OCI-LY1 (cell line): ENCODE results near the gene CHST7.

Source experiments
- H2AFZ ChIP-seq: fragments of 200-600 bp; sonication (generic), shearing (Covaris generic); 2 replicates; pipeline ENCODE4 v1.6.0; 2014; ENCODE audit warnings: antibody characterized with exemption, mild to moderate bottlenecking, low read length
- H3F3A ChIP-seq: fragments of 200-600 bp; sonication (generic), shearing (Covaris generic); 2 replicates; pipeline ENCODE4 v1.6.0; 2014; ENCODE audit warnings: mild to moderate bottlenecking, antibody characterized with exemption, low read length, moderate library complexity; ENCODE audit not compliant: insufficient read depth
- H3K27ac ChIP-seq: fragments of 200-600 bp; sonication (generic); 2 replicates; pipeline ENCODE4 v1.5.1; 2014; ENCODE audit warnings: low read length, mixed run types, mild to moderate bottlenecking, low read depth; ENCODE audit not compliant: poor library complexity, severe bottlenecking
- H3K27me3 ChIP-seq: fragments of 200-600 bp; sonication (generic); 2 replicates; pipeline ENCODE4 v1.6.0; 2014; ENCODE audit warnings: antibody characterized with exemption, mild to moderate bottlenecking, low read length, moderate library complexity; ENCODE audit not compliant: insufficient read depth
- H3K36me3 ChIP-seq: fragments of 200-600 bp; sonication (generic); 2 replicates; pipeline ENCODE4 v1.6.1; 2014; ENCODE audit warnings: mild to moderate bottlenecking, antibody characterized with exemption, low read length, moderate library complexity, mixed read lengths; ENCODE audit not compliant: insufficient read depth
- H3K4me1 ChIP-seq: fragments of 200-600 bp; sonication (generic); 2 replicates; pipeline ENCODE4 v1.5.1; 2014; ENCODE audit warnings: mild to moderate bottlenecking, low read length, moderate library complexity; ENCODE audit not compliant: insufficient read depth, severe bottlenecking
- H3K4me2 ChIP-seq: fragments of 200-600 bp; sonication (generic), shearing (Covaris generic); 2 replicates; pipeline ENCODE4 v1.6.1; 2014; ENCODE audit warnings: low read length
- H3K4me3 ChIP-seq: fragments of 200-600 bp; sonication (generic); 2 replicates; pipeline ENCODE4 v1.5.1; 2014; ENCODE audit warnings: low read length, low read depth, mild to moderate bottlenecking, mixed read lengths; ENCODE audit not compliant: poor library complexity, severe bottlenecking
- H3K79me2 ChIP-seq: fragments of 200-600 bp; shearing (Covaris generic); 2 replicates; pipeline ENCODE4 v1.6.1; 2016; ENCODE audit warnings: mixed run types, low read length, mixed read lengths; ENCODE audit not compliant: insufficient read depth
- H3K9ac ChIP-seq: fragments of 200-600 bp; sonication (generic), shearing (Covaris generic); 2 replicates; pipeline ENCODE4 v1.6.1; 2014; ENCODE audit warnings: mild to moderate bottlenecking, low read length, mixed read lengths
- H3K9me2 ChIP-seq: fragments of 200-600 bp; sonication (generic), shearing (Covaris generic); 2 replicates; pipeline ENCODE4 v1.6.1; 2014; ENCODE audit warnings: low read depth, mild to moderate bottlenecking, low read length, mixed read lengths
- H3K9me3 ChIP-seq: fragments of 200-600 bp; shearing (Covaris generic); 2 replicates; pipeline ENCODE4 v1.6.1; 2014; ENCODE audit warnings: low read length, mixed read lengths
- H4K20me1 ChIP-seq: fragments of 200-600 bp; sonication (generic), shearing (Covaris generic); 2 replicates; pipeline ENCODE4 v1.6.0; 2016; ENCODE audit warnings: mild to moderate bottlenecking, low read length; ENCODE audit not compliant: insufficient read depth
- EZH2 ChIP-seq: fragments of 200-600 bp; sonication (generic), shearing (Covaris generic); IDR thresholded peaks from 2 replicates; pipeline ENCODE4 v1.8.0; 2017; ENCODE audit warnings: borderline replicate concordance, mixed run types, mild to moderate bottlenecking, antibody characterized with exemption, low read length, moderate library complexity, mixed read lengths
- TF ChIP-seq, protein P1 (sequence below): fragments of 200-600 bp; sonication (generic), shearing (Covaris generic); IDR thresholded peaks from 2 replicates; pipeline ENCODE4 v1.5.1; 2017; ENCODE audit warnings: mild to moderate bottlenecking, antibody characterized with exemption, low read length, moderate library complexity, mixed read lengths

The CHST7 gene

DNA sequence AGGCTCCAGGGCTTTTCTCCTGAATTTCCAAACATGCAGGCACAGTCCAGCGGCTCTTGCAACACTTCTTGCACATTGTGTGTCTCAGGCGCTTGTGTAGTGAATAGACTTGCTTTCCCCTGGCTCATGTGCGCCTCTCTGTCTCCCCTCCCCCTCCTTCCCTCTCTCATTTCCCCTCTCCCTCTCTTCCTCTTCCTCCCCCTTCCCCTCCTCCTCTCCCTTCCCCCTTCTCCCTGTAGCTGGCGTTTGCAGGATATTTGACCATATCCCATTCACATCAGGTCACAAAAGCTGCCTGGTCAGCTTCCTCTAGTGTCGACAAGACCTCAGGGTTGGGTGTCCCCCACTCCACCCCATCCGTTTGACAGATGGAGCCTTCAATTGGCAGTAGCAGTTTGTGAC is 2.4 kb downstream of the CHST7 start:
- Histone ChIP-seq H3K36me3 (peaks cover 5% of the 10 kb centered on the region; the same call in 1 of the 2 replicates), H3K79me2 (peaks cover 3% of the 10 kb centered on the region; the same call in 1 of the 2 replicates), H3K9me3 (no peaks in the 10 kb centered on the region), H3K9ac (peak overlapping the region; percentile 76; the same call in 1 of the 2 replicates), H3K4me3 (peak overlapping the region; percentile 84), H3K4me1 (peaks cover 48% of the 10 kb centered on the region), H3K4me2 (peak overlapping the region; percentile 83), H3K27me3 (no peaks in the 10 kb centered on the region), H4K20me1 (no peaks in the 10 kb centered on the region), H3F3A (no peaks in the 10 kb centered on the region), H3K27ac (peak overlapping the region; percentile 37), H2AFZ (no peak overlapping the region), H3K9me2 (no peaks in the 10 kb centered on the region)
- no peak for TF ChIP-seq EZH2
- TF ChIP-seq, protein P1, sequence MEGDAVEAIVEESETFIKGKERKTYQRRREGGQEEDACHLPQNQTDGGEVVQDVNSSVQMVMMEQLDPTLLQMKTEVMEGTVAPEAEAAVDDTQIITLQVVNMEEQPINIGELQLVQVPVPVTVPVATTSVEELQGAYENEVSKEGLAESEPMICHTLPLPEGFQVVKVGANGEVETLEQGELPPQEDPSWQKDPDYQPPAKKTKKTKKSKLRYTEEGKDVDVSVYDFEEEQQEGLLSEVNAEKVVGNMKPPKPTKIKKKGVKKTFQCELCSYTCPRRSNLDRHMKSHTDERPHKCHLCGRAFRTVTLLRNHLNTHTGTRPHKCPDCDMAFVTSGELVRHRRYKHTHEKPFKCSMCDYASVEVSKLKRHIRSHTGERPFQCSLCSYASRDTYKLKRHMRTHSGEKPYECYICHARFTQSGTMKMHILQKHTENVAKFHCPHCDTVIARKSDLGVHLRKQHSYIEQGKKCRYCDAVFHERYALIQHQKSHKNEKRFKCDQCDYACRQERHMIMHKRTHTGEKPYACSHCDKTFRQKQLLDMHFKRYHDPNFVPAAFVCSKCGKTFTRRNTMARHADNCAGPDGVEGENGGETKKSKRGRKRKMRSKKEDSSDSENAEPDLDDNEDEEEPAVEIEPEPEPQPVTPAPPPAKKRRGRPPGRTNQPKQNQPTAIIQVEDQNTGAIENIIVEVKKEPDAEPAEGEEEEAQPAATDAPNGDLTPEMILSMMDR = no peak

DNA sequence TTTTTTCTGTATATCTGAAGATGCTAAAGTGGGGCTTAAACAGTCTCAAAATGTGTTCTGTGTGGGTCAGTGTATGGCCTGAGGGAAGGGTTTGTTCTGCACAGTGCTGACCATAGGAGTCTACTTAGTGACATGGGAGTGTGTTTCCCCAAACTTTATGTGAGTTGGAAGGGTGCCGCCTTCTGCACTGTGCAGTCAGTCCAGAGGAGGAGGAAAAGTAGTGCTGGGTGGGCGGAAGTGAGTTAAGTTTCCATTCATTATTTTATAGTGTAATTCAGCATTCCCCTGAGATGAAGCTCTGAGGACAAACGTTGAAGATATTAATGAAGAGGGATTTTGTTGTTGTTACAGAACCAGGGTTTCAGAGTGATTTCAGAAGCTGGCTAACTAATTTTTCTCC is 2.9 kb downstream of the CHST7 start:
- Histone ChIP-seq H3K4me1 (peaks cover 45% of the 10 kb centered on the region), H4K20me1 (no peaks in the 10 kb centered on the region), H3K9ac (peak overlapping the region; percentile 76; the same call in 1 of the 2 replicates), H3K4me3 (peak overlapping the region; percentile 84), H3K9me2 (no peaks in the 10 kb centered on the region), H3K9me3 (no peaks in the 10 kb centered on the region), H3K79me2 (peaks cover 3% of the 10 kb centered on the region; the same call in 1 of the 2 replicates), H3K27ac (peak overlapping the region; percentile 12), H2AFZ (no peak overlapping the region), H3F3A (no peaks in the 10 kb centered on the region), H3K36me3 (peaks cover 5% of the 10 kb centered on the region; the same call in 1 of the 2 replicates), H3K27me3 (no peaks in the 10 kb centered on the region), H3K4me2 (peak overlapping the region; percentile 83)
- TF ChIP-seq, protein P1 = no peak
- TF ChIP-seq EZH2 = no peak

DNA sequence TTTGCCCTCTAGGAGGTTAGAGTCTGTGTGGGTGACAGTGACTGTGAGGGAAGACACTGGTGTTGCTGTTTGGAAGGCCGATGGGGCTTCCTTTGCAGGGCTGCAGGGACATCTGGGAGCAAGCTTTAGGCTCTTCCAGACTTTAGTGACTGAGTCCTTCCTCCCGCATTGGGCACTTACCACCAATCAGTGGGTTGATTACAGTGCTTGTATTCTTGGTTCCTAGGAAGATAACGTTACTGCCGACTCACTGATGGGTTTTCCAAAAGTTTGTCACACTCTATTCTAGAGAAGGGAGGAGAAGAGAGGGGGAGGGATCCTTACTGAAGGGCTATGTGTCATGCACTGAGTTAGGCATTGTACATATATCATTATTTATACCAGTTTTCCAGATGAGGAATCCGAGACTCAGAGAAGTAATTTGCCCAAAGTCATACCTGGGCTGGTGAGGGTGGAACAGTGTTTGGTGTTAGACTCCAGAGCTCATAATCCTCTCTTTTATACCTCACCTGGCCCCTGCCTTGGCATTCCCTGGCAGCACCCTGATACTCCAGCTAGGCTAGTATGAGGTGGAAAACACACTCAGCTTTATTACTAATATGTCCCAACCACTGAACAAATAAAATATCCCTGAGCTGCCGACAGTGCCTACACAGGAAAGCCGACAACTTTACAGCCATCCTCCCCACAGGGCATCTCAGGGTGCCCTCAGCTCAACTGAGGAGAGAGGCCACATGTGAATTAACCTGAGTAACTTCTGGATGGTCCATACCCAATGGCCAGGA is 3.8 kb downstream of the CHST7 start:
- Histone ChIP-seq H3K27me3 (no peaks in the 10 kb centered on the region), H3K4me3 (peak overlapping the region; percentile 84), H3K9me3 (no peaks in the 10 kb centered on the region), H2AFZ (no peak overlapping the region), H3K4me1 (peaks cover 37% of the 10 kb centered on the region), H3K4me2 (peak overlapping the region; percentile 83; the same call in 1 of the 2 replicates), H3K27ac (peak overlapping the region; percentile 12), H3K9me2 (no peaks in the 10 kb centered on the region), H3K36me3 (peaks cover 5% of the 10 kb centered on the region; the same call in 1 of the 2 replicates), H4K20me1 (no peaks in the 10 kb centered on the region), H3K79me2 (peaks cover 5% of the 10 kb centered on the region), H3K9ac (no peak overlapping the region), H3F3A (no peaks in the 10 kb centered on the region)
- TF ChIP-seq EZH2 = no peak
- TF ChIP-seq, protein P1 = no peak
